NCI-H774 (cell line): ENCODE data around the gene ATP11C.
"Not testable (repeated sequence)": the region's sequence is repeated elsewhere in the genome, so short reads cannot be mapped to it uniquely, and the experiment has no call there.

Source experiments
- DNase-seq: peaks from one replicate; lab custom pipeline; 2025; lab: John Stamatoyannopoulos, UW

The ATP11C gene

GRCh38 chrX:139932901-139933796, at the start of gene ATP11C:
Gene ATP11C (minus strand): TSS chrX:139933053. CDS start chrX:139932042, 1,011 bp downstream.
- no peak for DNase-seq

GRCh38 chrX:139974471-139974870, 41.6 kb upstream of the ATP11C start:
- DNase-seq, result no peak

- DNase-seq, result no peak
These were observed 40.1 kb upstream of the ATP11C start for GRCh38 chrX:139972629-139973624.

- DNase-seq, result no peak
These were observed 39.3 kb upstream of the ATP11C start for GRCh38 chrX:139972113-139972512.

- no peak for DNase-seq
These were observed 38.5 kb upstream of the ATP11C start for GRCh38 chrX:139971394-139971749.

- no peak for DNase-seq
These were observed 36.4 kb upstream of the ATP11C start for GRCh38 chrX:139969286-139969685.

GRCh38 chrX:139967750-139968149, 34.9 kb upstream of the ATP11C start:
- DNase-seq, result no peak

- DNase-seq, result no peak
These were observed 34.4 kb upstream of the ATP11C start for GRCh38 chrX:139967300-139967699.

GRCh38 chrX:139966159-139966558, 33.3 kb upstream of the ATP11C start:
- DNase-seq, result not testable (repeated sequence)

GRCh38 chrX:139965421-139965820, 32.6 kb upstream of the ATP11C start, which contains the start of gene CXorf66:
Gene CXorf66 (minus strand): TSS chrX:139965521. CDS start chrX:139965496, 25 bp downstream.
- no peak for DNase-seq

GRCh38 chrX:139961091-139961490, 28.2 kb upstream of the ATP11C start:
- not testable (repeated sequence) for DNase-seq

GRCh38 chrX:139949703-139950102, 16.9 kb upstream of the ATP11C start:
- DNase-seq, result no peak

- no peak for DNase-seq
These were observed 12.2 kb upstream of the ATP11C start for GRCh38 chrX:139945075-139945474.

GRCh38 chrX:139936259-139936658, 3.4 kb upstream of the ATP11C start:
- no peak for DNase-seq

- no peak for DNase-seq
These were observed 1.1 kb upstream of the ATP11C start for GRCh38 chrX:139933904-139934303.

- no peak for DNase-seq
These were observed 566 bp downstream of the ATP11C start for GRCh38 chrX:139932073-139932900.

GRCh38 chrX:139931646-139932072, 1.2 kb downstream of the ATP11C start:
- DNase-seq, result no peak

GRCh38 chrX:139930916-139931645, 1.8 kb downstream of the ATP11C start:
- no peak for DNase-seq

GRCh38 chrX:139930401-139930800, 2.5 kb downstream of the ATP11C start:
- no peak for DNase-seq

GRCh38 chrX:139929876-139930275, 3.0 kb downstream of the ATP11C start:
- DNase-seq, result no peak

GRCh38 chrX:139924696-139925095, 8.2 kb downstream of the ATP11C start:
- no peak for DNase-seq
